NCI-H2227 (cell line): ENCODE results near the gene CTDP1.

Experiments used
- DNase-seq: peaks from one replicate; lab custom pipeline; 2025; ENCODE audit not compliant: unreplicated experiment; lab: John Stamatoyannopoulos, UW

CTDP1 gene

GRCh38 chr18:79778291-79778791 lies 98.7 kb downstream of the CTDP1 start:
- no peak for DNase-seq

- DNase-seq, result no peak
These were observed 99.6 kb downstream of the CTDP1 start for GRCh38 chr18:79779021-79779699.

GRCh38 chr18:79779700-79780190 lies 100.1 kb downstream of the CTDP1 start:
- no peak for DNase-seq

- DNase-seq, result no peak
These were observed 100.9 kb downstream of the CTDP1 start for GRCh38 chr18:79780547-79780946.

DNA sequence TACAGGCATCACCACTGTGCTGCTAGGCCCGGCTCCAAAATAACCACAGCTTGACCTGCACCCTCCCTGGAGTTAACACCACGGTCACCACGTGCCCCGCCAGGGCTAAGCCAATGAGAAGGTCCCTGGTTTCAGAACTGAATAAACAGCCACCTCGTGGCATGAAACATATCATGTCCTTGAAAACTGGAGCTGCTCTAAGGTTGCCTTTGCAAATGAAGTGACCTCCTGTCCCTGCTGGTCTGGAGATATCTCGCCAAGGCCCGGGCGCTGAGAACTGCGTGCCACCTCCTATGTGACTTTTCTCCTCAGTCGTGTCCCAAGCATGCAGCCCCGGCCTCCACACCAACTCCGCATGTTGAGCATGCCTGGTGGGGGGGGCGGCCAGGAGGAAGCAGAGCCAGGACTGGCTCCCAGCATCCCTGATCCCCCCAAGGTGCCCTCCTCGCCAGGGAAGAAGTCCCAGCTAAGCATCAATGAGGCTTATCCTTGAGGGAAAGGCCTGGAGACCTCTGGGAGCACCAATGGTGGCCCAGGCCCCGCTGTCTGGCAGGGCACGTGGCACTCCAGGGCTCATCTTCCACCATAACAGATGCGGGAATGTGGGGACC lies 101.8 kb downstream of the CTDP1 start:
- DNase-seq, result no peak

GRCh38 chr18:79782566-79783308 lies 103.1 kb downstream of the CTDP1 start:
- no peak for DNase-seq

DNA sequence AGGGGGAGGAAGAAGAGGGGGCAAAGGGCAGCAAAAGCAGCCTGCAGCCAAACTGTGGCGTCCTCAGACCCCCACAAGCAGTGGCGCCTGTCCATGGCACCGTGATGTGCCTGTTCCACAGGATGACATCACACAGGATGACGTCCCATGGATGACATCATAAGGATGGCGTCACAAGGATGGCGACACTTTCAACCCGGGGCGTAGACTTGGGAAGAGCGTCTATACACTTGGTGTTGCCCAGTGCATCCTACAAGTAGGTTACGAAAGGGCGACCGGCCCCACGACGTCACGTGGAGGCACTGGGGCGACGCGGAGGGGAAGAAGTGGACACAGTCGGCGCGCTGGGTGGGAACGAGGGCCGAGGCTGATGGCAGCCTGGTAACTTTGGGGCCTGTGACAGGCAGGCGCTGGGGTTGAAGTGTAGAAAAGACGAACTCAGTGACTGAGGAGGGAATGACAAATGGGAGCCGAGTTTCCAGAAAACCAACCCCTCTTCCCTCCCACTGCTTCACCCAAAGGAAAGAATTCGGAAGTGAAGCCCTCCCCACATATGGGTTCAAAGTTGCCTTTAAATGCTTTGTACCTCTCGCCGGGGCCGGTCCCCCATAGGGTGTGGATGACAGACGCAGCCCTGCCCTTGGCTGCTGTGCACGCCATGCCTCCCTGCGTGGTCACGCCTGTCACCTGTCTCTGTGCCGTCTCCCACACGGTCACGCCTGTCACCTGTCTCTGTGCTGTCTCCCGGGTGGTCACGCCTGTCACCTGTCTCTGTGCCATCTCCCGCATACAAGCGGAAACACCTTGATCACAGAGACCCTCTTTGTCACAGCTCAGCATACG lies 104.7 kb downstream of the CTDP1 start:
- no peak for DNase-seq

DNA sequence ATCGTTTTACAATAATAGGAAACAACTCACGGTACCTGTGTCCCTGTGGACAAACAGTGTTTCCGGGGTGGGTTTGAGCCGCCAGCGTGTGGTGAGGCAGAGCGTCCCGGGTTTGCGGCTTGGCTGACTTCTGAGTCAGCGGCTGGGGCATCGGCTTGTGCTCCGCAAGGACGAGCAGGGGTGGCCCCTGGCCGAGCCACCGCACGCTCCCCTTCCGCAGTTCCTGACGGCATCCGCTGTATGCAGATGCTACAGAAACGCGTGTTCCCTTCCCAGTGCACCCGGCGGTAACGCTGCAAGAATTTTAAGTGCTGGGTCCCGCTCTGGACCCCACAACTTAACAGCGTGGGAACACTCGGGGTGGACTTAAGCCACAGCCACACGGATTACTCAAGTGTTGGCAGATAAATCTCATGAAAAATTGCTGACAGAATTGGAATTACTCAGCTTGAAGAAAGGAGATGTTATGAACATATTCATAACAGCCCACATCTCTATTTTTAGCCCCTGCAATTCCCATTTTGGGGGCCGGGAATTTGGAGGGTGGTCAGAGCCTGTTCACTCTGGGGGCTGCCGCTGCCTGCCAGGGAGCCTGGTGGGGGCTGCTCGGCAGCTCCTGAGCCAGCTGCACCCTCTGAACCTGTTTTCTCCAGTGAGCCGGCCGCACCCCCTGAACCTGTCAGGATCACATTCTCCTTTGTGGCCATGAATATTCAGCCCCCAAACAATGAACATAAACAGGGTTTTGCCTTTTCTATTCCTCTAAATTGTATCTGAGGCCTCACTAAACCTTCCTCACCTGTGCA lies 105.6 kb downstream of the CTDP1 start:
- DNase-seq, result no peak

DNA sequence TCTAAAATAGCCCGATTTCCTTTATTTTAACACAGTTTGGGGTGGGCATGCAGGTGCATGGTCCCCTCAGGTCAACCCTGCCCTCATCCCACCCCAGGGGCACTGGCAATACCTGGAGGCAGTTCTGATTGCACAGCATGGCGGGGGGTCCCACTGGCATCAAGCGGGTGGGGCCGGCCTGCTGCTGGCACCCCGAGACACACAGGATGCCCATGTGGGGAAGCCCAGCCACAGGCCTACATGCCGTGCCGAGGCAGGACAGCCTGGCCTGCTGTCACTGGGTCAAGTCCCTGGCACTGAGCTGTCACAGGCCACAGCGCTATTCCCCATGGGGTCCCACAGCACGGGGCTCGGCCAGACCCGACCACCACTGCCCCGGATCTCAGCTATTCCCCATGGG lies 106.2 kb downstream of the CTDP1 start:
- no peak for DNase-seq

GRCh38 chr18:79786304-79786703 lies 106.7 kb downstream of the CTDP1 start:
- DNase-seq, result no peak

DNA sequence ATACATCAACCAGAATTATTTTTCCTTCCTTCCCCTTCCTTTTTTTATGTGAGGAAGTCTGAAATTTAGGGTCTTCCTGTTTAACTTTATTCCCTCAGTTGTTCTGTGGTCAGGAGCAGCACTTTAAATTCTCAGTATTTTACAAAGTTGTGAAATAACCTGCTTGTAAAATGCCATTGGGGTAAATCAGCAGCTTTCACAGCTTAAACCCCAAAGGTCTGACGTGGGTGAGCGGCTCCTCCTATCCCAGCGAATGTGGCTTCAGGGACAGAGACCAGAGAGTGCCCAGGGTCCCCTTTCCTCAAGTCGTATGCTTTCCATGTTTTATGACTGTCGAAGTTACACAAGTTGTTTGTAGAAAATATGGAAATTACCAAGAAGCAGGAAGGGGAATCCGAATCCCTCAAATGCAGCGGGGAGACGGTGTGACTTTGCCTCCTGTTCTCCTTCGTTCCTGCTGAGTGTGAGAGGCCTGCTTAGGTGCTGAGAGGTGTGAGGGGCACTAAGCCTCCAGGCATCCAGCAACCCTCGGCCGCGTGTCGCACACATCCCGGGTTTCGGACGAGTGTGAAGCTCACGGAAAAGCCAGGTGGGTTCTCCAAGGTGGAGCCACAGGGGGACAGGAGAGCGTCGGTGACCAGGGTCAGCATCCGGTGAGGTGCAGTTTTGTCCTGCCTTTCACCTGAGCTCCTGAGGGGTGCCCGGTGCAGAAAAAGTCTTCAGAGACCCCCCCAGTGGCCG lies 107.4 kb downstream of the CTDP1 start:
- DNase-seq, result no peak

DNA sequence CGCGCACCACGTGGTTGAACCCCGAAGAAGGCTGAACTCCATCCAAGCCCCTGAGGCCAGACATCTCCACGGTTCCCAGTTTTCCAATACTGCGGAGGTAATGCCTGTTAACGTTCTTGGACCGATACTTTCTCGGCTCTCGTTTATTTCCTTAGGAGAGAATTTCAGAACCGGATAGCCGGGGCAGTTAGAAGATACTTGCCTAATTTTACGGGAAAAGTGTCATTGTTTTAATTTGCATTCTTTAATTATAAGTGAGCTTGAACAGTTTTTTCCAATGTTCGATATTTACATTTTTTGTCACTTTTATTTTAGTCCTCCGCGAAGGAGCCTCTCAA lies 107.9 kb downstream of the CTDP1 start:
- no peak for DNase-seq

GRCh38 chr18:79787865-79788733 lies 108.5 kb downstream of the CTDP1 start:
- DNase-seq, result no peak

- DNase-seq, result no peak
These were observed 109.1 kb downstream of the CTDP1 start for GRCh38 chr18:79788734-79789085.

DNA sequence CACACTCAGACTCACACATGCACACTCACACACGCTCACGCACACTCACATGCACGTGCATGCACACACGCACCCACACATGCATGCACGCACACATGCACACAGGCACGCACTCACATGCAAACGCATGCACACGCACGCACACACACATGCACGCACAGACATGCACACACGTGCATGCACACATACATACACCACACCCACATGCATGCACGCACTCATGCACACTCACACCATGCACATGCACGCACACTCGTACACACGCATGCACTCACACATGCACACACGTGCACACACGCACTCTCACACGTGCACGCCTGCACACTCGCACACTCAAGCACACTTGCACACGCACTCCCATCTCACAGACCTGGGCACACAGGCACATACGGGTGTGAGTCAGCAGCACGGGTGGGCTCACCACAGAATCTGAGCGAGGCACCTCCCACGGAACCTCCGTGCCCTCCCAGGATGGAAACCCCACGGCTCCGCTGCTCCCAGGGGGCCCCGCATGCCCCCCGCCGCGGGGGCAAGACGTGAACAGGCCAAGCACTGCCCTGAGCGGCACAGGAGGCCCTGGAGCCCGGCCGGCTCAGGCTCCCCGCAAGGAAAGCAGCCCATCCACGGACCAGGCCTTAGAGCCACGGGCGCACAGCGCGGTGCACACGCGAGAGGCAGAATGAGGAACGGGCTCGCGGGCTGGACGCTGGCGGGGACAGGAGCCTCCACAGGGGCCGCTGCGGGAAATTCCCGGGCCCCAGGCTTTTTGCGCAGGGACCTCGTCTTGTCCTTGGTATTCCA lies 109.7 kb downstream of the CTDP1 start:
- no peak for DNase-seq

GRCh38 chr18:79789901-79790890 lies 110.6 kb downstream of the CTDP1 start:
- no peak for DNase-seq
